Gastroesophageal sphincter (tissue), 3 donors: Measurements from ENCODE around the gene SNX5.

Experiments
- CTCF ChIP-seq, 4 experiments: fragments of 200-600 bp in 2 of 4; fragments of 450-650 bp in 2 of 4; sonication (generic) in 1 of 4; IDR thresholded peaks; one replicate each; pipeline ENCODE4 v1.5.1; 2017 to 2019; ENCODE audit warnings: antibody characterized with exemption in 4 of 4, mild to moderate bottlenecking in 2 of 4, moderate library complexity in 2 of 4
- EP300 ChIP-seq: sonication (generic); formaldehyde crosslinking; IDR thresholded peaks from one replicate; pipeline ENCODE4 v1.6.1; 2017; ENCODE audit warnings: antibody characterized with exemption, mild to moderate bottlenecking
- POLR2A ChIP-seq, 2 donors: fragments of 450-650 bp; IDR thresholded peaks; one replicate each; pipeline ENCODE4 v1.6.1; 2017; ENCODE audit warnings: antibody characterized with exemption in 2 of 2, mild to moderate bottlenecking in 2 of 2, moderate library complexity in 1 of 2
- POLR2AphosphoS5 ChIP-seq: sonication (generic); formaldehyde crosslinking; IDR thresholded peaks from one replicate; pipeline ENCODE4 v1.6.1; 2017; ENCODE audit warnings: antibody characterized with exemption

- TF ChIP-seq CTCF (IDR thresholded peaks at IDR 0.05) (no peak), POLR2A (IDR thresholded peaks at IDR 0.05) (no peak), POLR2AphosphoS5 (no peak), EP300 (no peak)
Measured at GRCh38 chr20:17941087-17941825, 27.3 kb downstream of the SNX5 start.
